Hepatocyte (in vitro differentiated cells): Measurements from ENCODE around the gene CAMSAP1.

Source experiments
- CTCF ChIP-seq: fragments of 200-600 bp; sonication (generic); IDR thresholded peaks from 2 replicates; pipeline ENCODE4 v1.5.1; 2016; ENCODE audit warnings: antibody characterized with exemption, mild to moderate bottlenecking; ENCODE audit not compliant: poor library complexity
- EZH2 ChIP-seq: fragments of 200-600 bp; sonication (generic); IDR thresholded peaks from 2 replicates; pipeline ENCODE4 v1.6.1; 2016; ENCODE audit warnings: antibody characterized with exemption, mild to moderate bottlenecking, borderline replicate concordance
- EZH2phosphoT487 ChIP-seq: fragments of 200-600 bp; sonication (generic); IDR thresholded peaks from one replicate; pipeline ENCODE4 v1.6.1; 2018; ENCODE audit warnings: antibody characterized with exemption, mild to moderate bottlenecking, low read depth, moderate library complexity; ENCODE audit not compliant: unreplicated experiment, severe bottlenecking

GRCh38 chr9:135924628-135925338, 17.4 kb upstream of the CAMSAP1 start:
- no peak for TF ChIP-seq CTCF
- no peak for TF ChIP-seq EZH2
- no peak for TF ChIP-seq EZH2phosphoT487
